Stimulated activated naive B cell treated with anti-CD40 and anti-IgM and Interleukin-4, amounts not matched to agents 10 μg/mL and 1 μg/mL and 100 μg/mL, for 72 hours (primary cell): ENCODE measurements around the gene ARMC8.
"Not testable (repeated sequence)": the region's sequence is repeated elsewhere in the genome, so short reads cannot be mapped to it uniquely, and the experiment has no call there.

Experiments used
- ATAC-seq, 2 donors: fragments of 150-1000 bp; cut with Tn5 transposase; replicated peaks; 2 replicates each; pipeline ENCODE4 v1.10.0; 2021; ENCODE audit warnings: moderate library complexity in 1 of 2
- DNase-seq: peaks from one replicate; pipeline ENCODE4 v3.0.0; 2021
- H3K27ac Mint-ChIP-seq: one replicate; pipeline ENCODE4 v1.8.0; 2022; ENCODE audit warnings: mild to moderate bottlenecking, mixed read lengths
- H3K27me3 Mint-ChIP-seq, 2 donors: one replicate each; pipeline ENCODE4 v1.8.0; 2022; ENCODE audit warnings: mixed read lengths in 2 of 2
- H3K36me3 Mint-ChIP-seq, 2 donors: one replicate each; pipeline ENCODE4 v1.8.0; 2022; ENCODE audit warnings: mixed read lengths in 2 of 2, mild to moderate bottlenecking in 1 of 2
- H3K4me1 Mint-ChIP-seq, 2 donors: one replicate each; pipeline ENCODE4 v1.8.0; 2022; ENCODE audit warnings: mixed read lengths in 2 of 2, mild to moderate bottlenecking in 1 of 2
- H3K4me3 Mint-ChIP-seq, 2 donors: one replicate each; pipeline ENCODE4 v1.8.0; 2022; ENCODE audit warnings: mild to moderate bottlenecking in 2 of 2, mixed read lengths in 2 of 2, moderate library complexity in 1 of 2
- H3K9me3 Mint-ChIP-seq, 2 donors: one replicate each; pipeline ENCODE4 v1.8.0; 2022; ENCODE audit warnings: mixed read lengths in 2 of 2, mild to moderate bottlenecking in 1 of 2

ARMC8 gene, protein sequence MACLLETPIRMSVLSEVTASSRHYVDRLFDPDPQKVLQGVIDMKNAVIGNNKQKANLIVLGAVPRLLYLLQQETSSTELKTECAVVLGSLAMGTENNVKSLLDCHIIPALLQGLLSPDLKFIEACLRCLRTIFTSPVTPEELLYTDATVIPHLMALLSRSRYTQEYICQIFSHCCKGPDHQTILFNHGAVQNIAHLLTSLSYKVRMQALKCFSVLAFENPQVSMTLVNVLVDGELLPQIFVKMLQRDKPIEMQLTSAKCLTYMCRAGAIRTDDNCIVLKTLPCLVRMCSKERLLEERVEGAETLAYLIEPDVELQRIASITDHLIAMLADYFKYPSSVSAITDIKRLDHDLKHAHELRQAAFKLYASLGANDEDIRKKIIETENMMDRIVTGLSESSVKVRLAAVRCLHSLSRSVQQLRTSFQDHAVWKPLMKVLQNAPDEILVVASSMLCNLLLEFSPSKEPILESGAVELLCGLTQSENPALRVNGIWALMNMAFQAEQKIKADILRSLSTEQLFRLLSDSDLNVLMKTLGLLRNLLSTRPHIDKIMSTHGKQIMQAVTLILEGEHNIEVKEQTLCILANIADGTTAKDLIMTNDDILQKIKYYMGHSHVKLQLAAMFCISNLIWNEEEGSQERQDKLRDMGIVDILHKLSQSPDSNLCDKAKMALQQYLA

GRCh38 chr3:138187296-138188012 is at the start of gene ARMC8:
TSS of gene ARMC8 (plus strand) at chr3:138187301. CDS start at chr3:138187555, 254 bp downstream.
- H3K27ac Mint-ChIP-seq: peak within 1 kb of the TSS; percentile 100
- H3K4me3 Mint-ChIP-seq: peak within 1 kb of the TSS; percentile 97 to 99
- peaks cover 13 to 18% of the 10 kb centered on the region in 2 donors for H3K27me3 Mint-ChIP-seq
- peaks cover 7 to 15% of the 10 kb centered on the region in 2 donors for H3K36me3 Mint-ChIP-seq
- ATAC-seq (peak; percentile 92 to 95), DNase-seq (peak; percentile 24)
- H3K4me1 Mint-ChIP-seq: peaks cover 22 to 35% of the 10 kb centered on the region in 2 donors
- no peaks in the 10 kb centered on the region for H3K9me3 Mint-ChIP-seq

- H3K4me3 Mint-ChIP-seq: no peak overlapping the region
- H3K4me1 Mint-ChIP-seq: peaks cover 11 to 23% of the 10 kb centered on the region in 2 donors
- no peaks in the 10 kb centered on the region for H3K36me3 Mint-ChIP-seq
- H3K27ac Mint-ChIP-seq: no peak overlapping the region
- DNase-seq (no peak), ATAC-seq (no peak)
- H3K27me3 Mint-ChIP-seq: peaks cover 17 to 19% of the 10 kb centered on the region in 2 donors
- H3K9me3 Mint-ChIP-seq: no peaks in the 10 kb centered on the region
Measured at GRCh38 chr3:138137861-138138260, 49.2 kb upstream of the ARMC8 start.

GRCh38 chr3:138139691-138140090 is 47.4 kb upstream of the ARMC8 start:
- no peak overlapping the region for H3K4me3 Mint-ChIP-seq
- ATAC-seq (no peak), DNase-seq (no peak)
- H3K9me3 Mint-ChIP-seq: no peaks in the 10 kb centered on the region
- peaks cover 7 to 20% of the 10 kb centered on the region in 2 donors for H3K4me1 Mint-ChIP-seq
- no peaks in the 10 kb centered on the region for H3K36me3 Mint-ChIP-seq
- no peak overlapping the region for H3K27ac Mint-ChIP-seq
- peaks cover 17 to 19% of the 10 kb centered on the region in 2 donors for H3K27me3 Mint-ChIP-seq

GRCh38 chr3:138140940-138141339 is 46.2 kb upstream of the ARMC8 start:
- DNase-seq (no peak), ATAC-seq (no peak)
- no peaks in the 10 kb centered on the region for H3K36me3 Mint-ChIP-seq
- H3K4me3 Mint-ChIP-seq: no peak overlapping the region
- H3K27me3 Mint-ChIP-seq: peaks cover 17 to 19% of the 10 kb centered on the region in 2 donors
- H3K27ac Mint-ChIP-seq: no peak overlapping the region
- H3K4me1 Mint-ChIP-seq: peaks cover 5 to 11% of the 10 kb centered on the region in 2 donors
- no peaks in the 10 kb centered on the region for H3K9me3 Mint-ChIP-seq

GRCh38 chr3:138142181-138142580 is 44.9 kb upstream of the ARMC8 start:
- not testable (repeated sequence) for DNase-seq, H3K27ac Mint-ChIP-seq, H3K4me3 Mint-ChIP-seq, H3K4me1 Mint-ChIP-seq, ATAC-seq, H3K36me3 Mint-ChIP-seq, H3K9me3 Mint-ChIP-seq
- peaks cover 17 to 19% of the 10 kb centered on the region in 2 donors for H3K27me3 Mint-ChIP-seq

DNA sequence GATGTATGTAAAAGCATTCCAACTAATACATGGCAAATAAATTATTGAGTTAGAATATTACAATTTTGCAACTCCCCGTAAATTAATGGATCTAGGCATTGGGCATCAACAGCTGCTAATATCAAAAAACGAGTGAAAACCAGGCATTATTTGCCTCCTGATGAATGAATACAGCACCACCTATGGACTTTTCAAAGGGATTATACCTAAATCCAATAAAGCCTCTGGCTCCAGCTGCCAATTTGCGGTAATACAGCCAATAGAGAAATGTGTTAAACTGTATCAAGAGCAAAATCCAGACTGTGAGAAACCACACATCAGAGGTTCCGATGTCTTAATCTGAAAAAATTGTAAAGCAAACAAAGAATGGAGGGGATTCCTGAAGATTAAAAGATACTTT is 38.6 kb upstream of the ARMC8 start:
- H3K27ac Mint-ChIP-seq: no peak overlapping the region
- no peaks in the 10 kb centered on the region for H3K27me3 Mint-ChIP-seq
- H3K36me3 Mint-ChIP-seq: peaks cover under 1 to 2% of the 10 kb centered on the region in 2 donors
- H3K9me3 Mint-ChIP-seq: peaks cover under 1 to 2% of the 10 kb centered on the region in 2 donors
- DNase-seq (no peak), ATAC-seq (no peak)
- H3K4me1 Mint-ChIP-seq: no peaks in the 10 kb centered on the region
- H3K4me3 Mint-ChIP-seq: no peak overlapping the region

GRCh38 chr3:138154534-138154933 is 32.6 kb upstream of the ARMC8 start:
- Mint-ChIP-seq H3K9me3 (peaks cover 7 to 12% of the 10 kb centered on the region in 2 donors), H3K4me3 (no peak overlapping the region), H3K4me1 (no peaks in the 10 kb centered on the region), H3K27ac (no peak overlapping the region), H3K27me3 (no peaks in the 10 kb centered on the region), H3K36me3 (peaks cover 4 to 6% of the 10 kb centered on the region in 2 donors)
- no peak for DNase-seq
- ATAC-seq: no peak

GRCh38 chr3:138157743-138158142 is 29.4 kb upstream of the ARMC8 start:
- Mint-ChIP-seq H3K4me3 (no peak overlapping the region), H3K4me1 (no peaks in the 10 kb centered on the region), H3K27ac (no peak overlapping the region), H3K27me3 (no peaks in the 10 kb centered on the region), H3K36me3 (peaks cover 20 to 22% of the 10 kb centered on the region in 2 donors), H3K9me3 (peaks cover 7 to 12% of the 10 kb centered on the region in 2 donors)
- ATAC-seq: no peak
- DNase-seq: no peak

DNA sequence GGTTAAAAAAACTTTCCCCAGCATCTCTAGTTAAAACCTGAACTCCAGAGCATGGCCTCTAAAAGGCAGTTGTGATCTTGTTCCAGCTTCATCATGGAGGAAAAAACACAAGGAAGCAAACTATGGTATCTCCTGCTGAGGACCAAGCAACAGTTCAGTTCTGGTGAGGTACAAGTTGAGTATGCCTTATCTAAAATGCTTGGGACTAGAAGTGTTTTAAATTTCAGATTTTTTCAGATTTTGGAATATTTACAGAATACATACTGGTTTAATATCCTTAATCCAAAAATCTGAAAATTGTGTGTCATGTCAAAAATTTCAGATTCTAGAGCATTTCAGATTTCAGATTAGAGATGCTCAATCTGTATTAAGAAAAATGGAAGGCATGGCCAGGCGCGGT is 22.0 kb upstream of the ARMC8 start:
- H3K27ac Mint-ChIP-seq: no peak overlapping the region
- H3K4me3 Mint-ChIP-seq: no peak overlapping the region
- ATAC-seq (no peak), DNase-seq (no peak)
- peaks cover 3 to 13% of the 10 kb centered on the region in 2 donors for H3K4me1 Mint-ChIP-seq
- peaks cover 37 to 58% of the 10 kb centered on the region in 2 donors for H3K36me3 Mint-ChIP-seq
- no peaks in the 10 kb centered on the region for H3K9me3 Mint-ChIP-seq
- H3K27me3 Mint-ChIP-seq: no peaks in the 10 kb centered on the region

DNA sequence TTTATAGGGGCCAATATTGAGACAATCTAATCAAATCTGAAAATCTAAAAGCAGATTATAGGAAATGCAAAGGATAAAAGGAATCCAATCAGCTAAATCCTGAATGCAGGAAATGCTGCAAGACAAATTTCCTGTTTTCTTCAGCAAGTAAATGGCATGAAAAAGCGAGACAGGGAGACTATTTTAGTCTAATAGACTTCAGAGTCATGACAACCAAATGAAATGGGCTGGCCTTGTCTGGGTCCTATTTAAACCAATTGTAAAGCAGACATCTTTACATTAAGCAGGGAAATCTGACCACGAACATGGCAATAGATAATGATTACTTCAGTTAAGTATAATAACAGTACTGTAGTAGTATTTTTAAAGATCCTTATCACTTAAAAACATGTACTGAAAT is 14.5 kb upstream of the ARMC8 start:
- Mint-ChIP-seq H3K36me3 (peaks cover 8 to 22% of the 10 kb centered on the region in 2 donors), H3K27me3 (no peaks in the 10 kb centered on the region), H3K27ac (no peak overlapping the region), H3K4me3 (no peak overlapping the region), H3K4me1 (peaks cover 8 to 17% of the 10 kb centered on the region in 2 donors), H3K9me3 (no peaks in the 10 kb centered on the region)
- DNase-seq (no peak), ATAC-seq (no peak)

- Mint-ChIP-seq H3K27ac (peak overlapping the region; percentile 96), H3K9me3 (no peaks in the 10 kb centered on the region), H3K4me1 (peaks cover 8 to 17% of the 10 kb centered on the region in 2 donors), H3K4me3 (peak overlapping the region; percentile 93 to 98), H3K36me3 (peaks cover 4 to 17% of the 10 kb centered on the region in 2 donors), H3K27me3 (peaks cover 0 to 7% of the 10 kb centered on the region in 2 donors)
- DNase-seq (no peak), ATAC-seq (peak; percentile 3)
Measured at GRCh38 chr3:138173769-138174420, 13.2 kb upstream of the ARMC8 start.

DNA sequence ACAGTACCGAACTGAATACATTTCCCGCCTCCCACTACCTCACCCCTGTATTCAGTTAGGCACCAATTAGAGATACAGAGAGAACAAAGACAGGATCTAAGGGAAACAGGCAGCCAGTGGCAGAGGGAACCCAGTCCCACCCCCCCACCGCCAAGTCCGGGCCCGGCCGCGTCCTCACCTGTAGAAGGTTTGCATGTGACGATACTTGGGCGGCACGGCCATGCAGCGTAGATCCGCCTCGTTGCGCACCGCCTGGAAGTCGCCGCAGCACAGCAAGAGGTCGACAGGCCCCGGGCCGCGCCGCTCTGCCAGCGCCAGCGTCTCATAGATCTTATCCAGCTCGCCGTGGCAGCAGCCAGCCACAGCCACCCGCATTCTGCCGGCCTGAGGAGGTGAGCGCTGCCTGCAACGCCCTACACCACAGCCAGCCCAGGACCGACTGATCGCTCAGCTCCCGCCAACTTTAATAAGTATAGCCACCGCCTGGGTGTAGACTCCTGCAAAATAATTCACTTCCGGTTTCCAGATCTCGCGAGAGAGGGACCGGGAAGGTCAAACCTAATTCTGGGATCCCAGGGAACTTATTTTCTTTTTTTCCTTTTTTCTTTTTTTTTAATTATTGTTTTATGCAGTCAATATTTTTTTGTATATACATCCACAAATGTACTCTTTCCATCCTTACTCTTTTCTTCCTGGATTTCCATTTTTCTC is 12.5 kb upstream of the ARMC8 start, which contains the start of gene DBR1:
DBR1 (minus strand) TSS at position 501 of the 711 bp plus-strand sequence; CDS start at position 375, 126 bp downstream.
- DNase-seq (peak; percentile 75), ATAC-seq (peak; percentile 94)
- Mint-ChIP-seq H3K36me3 (peaks cover 2 to 15% of the 10 kb centered on the region in 2 donors), H3K27me3 (peaks cover 0 to 7% of the 10 kb centered on the region in 2 donors), H3K27ac (peak within 1 kb of the TSS; percentile 96), H3K4me1 (peaks cover 8 to 17% of the 10 kb centered on the region in 2 donors), H3K4me3 (peak within 1 kb of the TSS; percentile 93 to 98), H3K9me3 (no peaks in the 10 kb centered on the region)

- Mint-ChIP-seq H3K4me3 (no peak overlapping the region), H3K4me1 (peaks cover 0 to 2% of the 10 kb centered on the region in 2 donors), H3K27ac (no peak overlapping the region), H3K36me3 (no peaks in the 10 kb centered on the region), H3K9me3 (no peaks in the 10 kb centered on the region), H3K27me3 (peaks cover 11 to 25% of the 10 kb centered on the region in 2 donors)
- ATAC-seq (peak; percentile 63 to 72), DNase-seq (no peak)
Measured at GRCh38 chr3:138180375-138181029, 6.6 kb upstream of the ARMC8 start.
